Sigmoid colon (tissue), 7 donors: ENCODE results near the gene MRPL54. TPM values are rescaled to one million over a fixed set of nuclear protein-coding genes. Genes with fewer than 3 reads are reported as not detected.

Experiments
- DNase-seq: peaks from one replicate; pipeline ENCODE4 v3.0.0-alpha.2; 2019
- H3K27ac ChIP-seq, 4 donors: fragments of 200-600 bp; sonication (generic); one replicate each; pipeline ENCODE4 v1.5.1; 2016 to 2019; ENCODE audit warnings: mild to moderate bottlenecking in 1 of 4
- H3K27me3 ChIP-seq, 3 donors: fragments of 200-600 bp; sonication (generic); one replicate each; pipeline ENCODE4 v1.5.1; 2019; ENCODE audit warnings: mild to moderate bottlenecking in 1 of 3
- H3K36me3 ChIP-seq, 4 donors: fragments of 200-600 bp; sonication (generic); one replicate each; pipeline ENCODE4 v1.5.1; 2016 to 2019
- H3K4me1 ChIP-seq, 4 donors: fragments of 200-600 bp; sonication (generic); one replicate each; pipeline ENCODE4 v1.5.1; 2017 to 2019
- H3K4me3 ChIP-seq, 4 donors: fragments of 200-600 bp; sonication (generic); one replicate each; pipeline ENCODE4 v1.5.1; 2017 to 2019; ENCODE audit warnings: mild to moderate bottlenecking in 2 of 4, moderate library complexity in 1 of 4
- H3K9me3 ChIP-seq, 4 donors: fragments of 200-600 bp in 3 of 4; sonication (generic) in 3 of 4; one replicate each; pipeline versions ENCODE4 v1.5.1 to v1.6.1; 2013 to 2019
- CTCF ChIP-seq, 4 experiments: fragments of 450-650 bp in 3 of 4; fragments of 200-600 bp in 1 of 4; IDR thresholded peaks; one replicate each; pipeline ENCODE4 v1.5.1; 2016 to 2019; ENCODE audit warnings: antibody characterized with exemption in 4 of 4, mild to moderate bottlenecking in 3 of 4, moderate library complexity in 2 of 4
- EP300 ChIP-seq, 4 donors: sonication (generic); formaldehyde crosslinking; IDR thresholded peaks; one replicate each; pipeline ENCODE4 v1.6.1; 2017; ENCODE audit warnings: antibody characterized with exemption in 4 of 4
- POLR2A ChIP-seq, 2 donors: fragments of 450-650 bp; IDR thresholded peaks; one replicate each; pipeline ENCODE4 v1.6.1; 2016; ENCODE audit warnings: antibody characterized with exemption in 2 of 2, mild to moderate bottlenecking in 2 of 2, moderate library complexity in 2 of 2
- POLR2AphosphoS5 ChIP-seq, 4 donors: sonication (generic); formaldehyde crosslinking; IDR thresholded peaks; one replicate each; pipeline ENCODE4 v1.6.1; 2017; ENCODE audit warnings: antibody characterized with exemption in 4 of 4
- WGBS, 2 donors: extraction: QIAGEN DNeasy Blood & Tissue Kit; methylation state at CpG; one replicate each; pipeline ENCODE4 v1.1.7; 2013; 5-methylcytosine and 5-hydroxymethylcytosine counted together
- intact Hi-C: fragments of 100-400 bp; cut with DNase I; formaldehyde crosslinking; loops from one replicate; pipeline ENCODE4 v1.15.1; 2023
- polyA plus RNA-seq, 3 donors: library from polyadenylated mRNA; stranded (reverse); fragments of 200-250 nt; gene quantifications; one replicate each; pipeline ENCODE4 v1.2.3, GENCODE V29; 2013
- total RNA-seq, 4 donors: library from RNA; depleted of rRNA; stranded (reverse); fragments of >200 nt; gene quantifications; one replicate each; pipeline ENCODE4 v1.1.0, GENCODE V29; 2016
- donor health status: healthy with polysubstance abuse.
- donor health status: Bipolar disorder and iron deficiency.
- donor health status: healthy.

Gene MRPL54
- total and polyA plus RNA-seq, 7 donors = 80.6 to 185 (median 105) TPM

GRCh38 chr19:3805859-3806258, 43.4 kb downstream of the MRPL54 start:
- Histone ChIP-seq H3K9me3 (no peaks in the 10 kb centered on the region), H3K4me1 (peaks cover 0 to 12% (median 9%) of the 10 kb centered on the region in 4 donors), H3K36me3 (no peaks in the 10 kb centered on the region), H3K4me3 (no peak overlapping the region), H3K27me3 (peaks cover 7 to 28% (median 22%) of the 10 kb centered on the region in 3 donors), H3K27ac (no peak overlapping the region)
- DNase-seq = no peak
- 90 to 91% methylated on average over 29 of the region's 29 CpGs for WGBS, 2 donors
- TF ChIP-seq EP300 (IDR thresholded peaks at IDR 0.05) (no peak), POLR2AphosphoS5 (IDR thresholded peaks at IDR 0.05) (no peak), POLR2A (IDR thresholded peaks at IDR 0.05) (no peak), CTCF (IDR thresholded peaks at IDR 0.05) (no peak)
- intact Hi-C loops = no loop called here

DNA sequence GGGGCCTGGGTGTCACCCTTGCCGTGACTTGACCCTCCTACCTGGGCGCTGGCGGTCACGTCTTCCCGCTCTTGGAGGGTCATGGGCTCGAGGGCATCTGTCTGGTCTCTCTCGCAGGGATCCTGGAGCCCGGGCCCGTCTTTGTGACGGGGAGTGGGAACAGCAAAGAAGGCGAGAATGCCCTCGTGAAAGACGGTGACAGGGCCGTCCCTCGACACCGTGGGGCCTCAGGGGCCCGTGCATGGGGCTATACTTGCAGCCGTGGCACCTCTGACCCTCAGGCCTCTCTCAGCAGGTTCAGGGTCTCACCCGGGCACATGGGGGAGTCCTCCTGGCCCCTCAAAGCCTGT, 44.6 kb downstream of the MRPL54 start:
- intact Hi-C loops = no loop called here
- WGBS, 2 donors = 77 to 80% methylated on average over 19 of the region's 19 CpGs
- Histone ChIP-seq H3K36me3 (no peaks in the 10 kb centered on the region), H3K27me3 (peaks cover 1 to 22% (median 10%) of the 10 kb centered on the region in 3 donors), H3K4me1 (no peaks in the 10 kb centered on the region), H3K4me3 (no peak overlapping the region), H3K9me3 (no peaks in the 10 kb centered on the region), H3K27ac (no peak overlapping the region)
- DNase-seq = no peak
- no peak for TF ChIP-seq POLR2AphosphoS5 (IDR thresholded peaks at IDR 0.05)
- TF ChIP-seq EP300 (IDR thresholded peaks at IDR 0.05) = no peak
- TF ChIP-seq CTCF (IDR thresholded peaks at IDR 0.05) = no peak
- TF ChIP-seq POLR2A (IDR thresholded peaks at IDR 0.05) = no peak

- Histone ChIP-seq H3K27me3 (peaks cover 0 to 16% (median 10%) of the 10 kb centered on the region in 3 donors), H3K9me3 (no peaks in the 10 kb centered on the region), H3K4me1 (no peaks in the 10 kb centered on the region), H3K27ac (no peak overlapping the region), H3K4me3 (no peak overlapping the region), H3K36me3 (no peaks in the 10 kb centered on the region)
- DNase-seq = no peak
- TF ChIP-seq CTCF (IDR thresholded peaks at IDR 0.05) (no peak), POLR2AphosphoS5 (IDR thresholded peaks at IDR 0.05) (no peak), EP300 (IDR thresholded peaks at IDR 0.05) (no peak), POLR2A (IDR thresholded peaks at IDR 0.05) (no peak)
- intact Hi-C loops = no loop called here
- 93 to 97% methylated on average over 35 of the region's 35 CpGs for WGBS, 2 donors
These were observed 45.3 kb downstream of the MRPL54 start for GRCh38 chr19:3807574-3808354.

DNA sequence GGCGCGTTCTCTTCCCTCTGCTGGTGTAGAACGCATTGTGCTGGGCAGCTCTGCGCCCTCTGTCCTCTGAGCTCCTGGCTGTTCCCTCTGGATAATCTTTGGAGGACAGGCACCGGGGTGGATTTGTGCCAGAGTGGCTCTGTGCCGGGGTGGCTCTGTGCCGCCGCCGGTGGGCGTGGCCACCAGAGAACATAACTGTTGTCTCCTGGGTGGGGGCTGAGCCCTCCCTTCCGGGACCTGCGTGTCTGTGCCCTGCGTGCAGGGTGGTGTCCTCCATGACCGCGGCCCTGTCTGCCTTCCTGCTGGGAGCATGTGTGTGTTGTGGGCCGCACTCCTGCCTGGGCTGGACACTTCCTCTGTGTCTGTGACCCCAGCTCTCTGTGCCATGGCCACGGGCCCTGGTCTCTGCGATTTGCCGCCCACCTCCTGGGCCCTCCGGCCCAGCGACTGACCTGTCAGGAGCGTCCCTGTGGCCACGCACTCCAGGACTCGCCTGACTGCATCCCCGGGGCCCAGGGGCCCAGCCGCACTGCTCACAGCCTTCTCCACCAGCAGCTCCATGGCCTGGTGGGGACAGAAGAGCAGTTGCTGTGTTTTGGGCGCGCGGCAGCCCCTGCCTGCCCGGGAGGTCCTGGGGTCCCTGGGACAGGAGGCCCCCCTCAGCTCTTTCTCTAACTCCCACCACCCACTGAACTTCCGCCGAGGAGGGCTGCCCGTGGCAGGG, 46.1 kb downstream of the MRPL54 start:
- Histone ChIP-seq H3K27me3 (peaks cover 0 to 14% (median 3%) of the 10 kb centered on the region in 3 donors), H3K9me3 (no peaks in the 10 kb centered on the region), H3K27ac (no peak overlapping the region), H3K36me3 (no peaks in the 10 kb centered on the region), H3K4me1 (no peaks in the 10 kb centered on the region), H3K4me3 (no peak overlapping the region)
- intact Hi-C loops = no loop called here
- TF ChIP-seq POLR2A (IDR thresholded peaks at IDR 0.05) (no peak), POLR2AphosphoS5 (IDR thresholded peaks at IDR 0.05) (no peak), EP300 (IDR thresholded peaks at IDR 0.05) (no peak), CTCF (IDR thresholded peaks at IDR 0.05) (no peak)
- no peak for DNase-seq
- WGBS, 2 donors = 61 to 84% methylated on average over 33 of the region's 33 CpGs
